ENCODE results near the gene SERPINB11.

SERPINB11 gene

DNA sequence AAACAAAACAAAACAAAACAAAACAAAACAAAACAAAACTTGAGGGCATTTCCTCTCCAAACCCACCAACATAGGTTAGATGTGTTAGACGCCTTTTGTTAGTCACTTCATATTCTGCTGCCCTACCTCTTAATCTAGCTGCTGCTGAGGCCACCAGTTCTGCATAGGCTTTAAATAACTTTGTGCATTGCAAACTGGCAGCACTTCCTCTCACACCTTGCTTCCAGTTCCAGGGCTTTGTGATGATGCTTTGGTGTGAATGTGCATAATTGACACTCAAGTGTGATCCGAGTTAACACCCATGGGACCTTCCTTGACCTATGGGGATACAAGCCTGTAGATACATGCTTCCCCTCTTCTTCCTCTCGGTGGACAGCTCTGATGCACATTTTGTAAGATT is 2.3 kb upstream of the SERPINB11 start:
- TF ChIP-seq, protein P1, sequence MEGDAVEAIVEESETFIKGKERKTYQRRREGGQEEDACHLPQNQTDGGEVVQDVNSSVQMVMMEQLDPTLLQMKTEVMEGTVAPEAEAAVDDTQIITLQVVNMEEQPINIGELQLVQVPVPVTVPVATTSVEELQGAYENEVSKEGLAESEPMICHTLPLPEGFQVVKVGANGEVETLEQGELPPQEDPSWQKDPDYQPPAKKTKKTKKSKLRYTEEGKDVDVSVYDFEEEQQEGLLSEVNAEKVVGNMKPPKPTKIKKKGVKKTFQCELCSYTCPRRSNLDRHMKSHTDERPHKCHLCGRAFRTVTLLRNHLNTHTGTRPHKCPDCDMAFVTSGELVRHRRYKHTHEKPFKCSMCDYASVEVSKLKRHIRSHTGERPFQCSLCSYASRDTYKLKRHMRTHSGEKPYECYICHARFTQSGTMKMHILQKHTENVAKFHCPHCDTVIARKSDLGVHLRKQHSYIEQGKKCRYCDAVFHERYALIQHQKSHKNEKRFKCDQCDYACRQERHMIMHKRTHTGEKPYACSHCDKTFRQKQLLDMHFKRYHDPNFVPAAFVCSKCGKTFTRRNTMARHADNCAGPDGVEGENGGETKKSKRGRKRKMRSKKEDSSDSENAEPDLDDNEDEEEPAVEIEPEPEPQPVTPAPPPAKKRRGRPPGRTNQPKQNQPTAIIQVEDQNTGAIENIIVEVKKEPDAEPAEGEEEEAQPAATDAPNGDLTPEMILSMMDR (IDR thresholded peaks at IDR 0.05), result no peak

- TF ChIP-seq, protein P1 (IDR thresholded peaks at IDR 0.05), result no peak
Measured at GRCh38 chr18:63701952-63702351, 808 bp upstream of the SERPINB11 start.

- TF ChIP-seq, protein P1 (IDR thresholded peaks at IDR 0.05), result no peak
Measured at GRCh38 chr18:63705401-63705800, 2.6 kb downstream of the SERPINB11 start.

DNA sequence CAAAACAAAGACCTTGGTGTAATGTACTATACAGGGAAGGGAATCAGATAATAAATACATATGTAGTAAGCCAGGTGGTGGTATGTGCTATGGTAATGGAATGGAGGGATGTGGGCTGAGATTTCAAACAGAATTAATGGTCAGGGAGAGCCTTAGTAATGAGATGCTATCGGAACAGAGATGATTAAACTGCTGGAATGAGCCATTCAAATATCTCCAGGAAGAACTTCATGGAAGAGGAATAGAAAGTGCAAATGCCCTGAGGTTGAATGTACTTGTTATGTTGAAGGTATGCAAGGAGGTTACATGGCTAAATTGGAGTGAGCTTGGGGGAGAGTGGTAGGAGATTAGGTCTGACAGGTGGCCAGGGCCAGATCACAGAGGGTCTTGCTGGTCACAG is 5.1 kb downstream of the SERPINB11 start:
- TF ChIP-seq, protein P1 (IDR thresholded peaks at IDR 0.05), result no peak

GRCh38 chr18:63708650-63709049 is 5.9 kb downstream of the SERPINB11 start:
- TF ChIP-seq, protein P1 (IDR thresholded peaks at IDR 0.05), result no peak

GRCh38 chr18:63725682-63726480 is 23.1 kb downstream of the SERPINB11 start:
- TF ChIP-seq, protein P1 (IDR thresholded peaks at IDR 0.05), result no peak

DNA sequence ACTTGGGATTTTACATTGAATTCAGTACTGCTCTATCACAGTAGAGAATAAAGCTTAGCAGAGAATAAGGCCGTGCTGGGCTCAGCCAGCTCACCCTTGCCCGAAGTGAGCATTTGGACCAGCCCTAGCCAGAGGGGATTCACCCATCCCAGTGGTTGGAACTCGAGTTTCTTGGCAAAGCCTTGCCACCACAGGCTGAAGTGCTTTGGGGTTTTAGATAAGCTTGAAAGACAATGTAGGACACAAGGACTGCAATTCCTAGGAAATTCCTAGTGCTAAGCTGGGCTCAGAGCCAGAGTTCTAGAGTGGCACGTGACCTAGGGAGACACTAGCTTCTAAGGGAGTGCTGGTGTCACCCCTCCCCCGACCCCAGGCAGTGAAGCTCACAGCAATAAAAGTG is 28.0 kb downstream of the SERPINB11 start:
- TF ChIP-seq, protein P1 (IDR thresholded peaks at IDR 0.05), result no peak

Measured in LNCAP (cell line).